ENCODE measurements around the gene CNOT3.
"Not testable (repeated sequence)": the region's sequence is repeated elsewhere in the genome, so short reads cannot be mapped to it uniquely, and the experiment has no call there.

Gene CNOT3

DNA sequence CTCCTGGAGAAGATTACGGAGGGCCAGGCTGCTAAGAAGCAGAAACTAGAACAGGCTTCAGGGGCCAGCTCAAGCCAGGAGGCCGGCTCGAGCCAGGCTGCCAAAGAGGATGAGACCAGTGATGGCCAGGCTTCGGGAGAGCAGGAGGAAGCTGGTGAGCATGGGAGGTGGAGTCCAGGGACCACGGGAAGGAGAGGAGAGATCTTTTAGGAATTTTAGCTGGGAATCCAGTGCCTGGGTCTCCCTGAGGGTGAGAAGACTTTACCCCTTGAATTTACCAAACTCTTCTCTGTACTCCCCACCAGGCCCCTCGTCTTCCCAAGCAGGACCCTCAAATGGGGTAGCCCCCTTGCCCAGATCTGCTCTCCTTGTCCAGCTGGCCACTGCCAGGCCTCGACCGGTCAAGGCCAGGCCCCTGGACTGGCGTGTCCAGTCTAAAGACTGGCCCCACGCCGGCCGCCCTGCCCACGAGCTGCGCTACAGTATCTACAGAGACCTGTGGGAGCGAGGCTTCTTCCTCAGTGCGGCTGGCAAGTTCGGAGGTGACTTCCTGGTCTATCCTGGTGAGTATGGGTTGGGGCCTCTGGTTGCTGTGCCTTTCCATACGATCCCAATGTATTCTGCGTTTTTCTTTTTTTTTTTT is 54.4 kb downstream of the CNOT3 start:
- DNase-seq (ENCODE audit: low spot score): no peak

DNA sequence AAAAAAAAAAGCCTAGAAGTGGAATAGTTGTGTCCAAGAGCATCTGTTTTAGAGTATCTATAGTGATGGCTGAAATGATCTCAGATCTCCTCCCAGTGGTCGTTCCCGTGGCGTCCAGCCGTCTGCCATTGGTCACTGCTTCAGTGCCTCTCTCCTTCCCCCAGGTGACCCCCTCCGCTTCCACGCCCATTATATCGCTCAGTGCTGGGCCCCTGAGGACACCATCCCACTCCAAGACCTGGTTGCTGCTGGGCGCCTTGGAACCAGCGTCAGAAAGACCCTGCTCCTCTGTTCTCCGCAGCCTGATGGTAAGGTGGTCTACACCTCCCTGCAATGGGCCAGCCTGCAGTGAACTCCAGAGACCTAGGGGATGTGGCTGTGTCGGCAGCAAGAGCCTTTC is 55.4 kb downstream of the CNOT3 start:
- DNase-seq (ENCODE audit: low spot score): no peak

DNA sequence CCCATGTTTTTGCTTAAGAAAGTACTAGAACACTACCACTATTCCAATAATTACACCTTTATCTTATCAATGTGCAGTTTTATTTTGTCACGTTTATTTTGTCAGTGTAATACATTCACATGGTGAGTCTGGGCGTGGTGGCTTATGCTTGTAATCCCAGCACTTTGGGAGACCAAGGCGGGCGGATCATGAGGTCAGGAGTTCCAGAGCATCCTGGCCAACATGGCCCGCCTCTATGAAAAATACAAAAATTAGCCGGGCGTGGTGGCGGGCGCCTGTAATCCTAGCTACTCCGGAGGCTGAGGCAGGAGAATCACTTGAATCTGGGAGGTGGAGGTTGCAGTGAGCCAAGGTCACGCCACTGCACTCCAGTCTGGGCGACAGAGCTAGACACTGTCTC is 56.9 kb downstream of the CNOT3 start:
- DNase-seq (ENCODE audit: low spot score): not testable (repeated sequence)

DNA sequence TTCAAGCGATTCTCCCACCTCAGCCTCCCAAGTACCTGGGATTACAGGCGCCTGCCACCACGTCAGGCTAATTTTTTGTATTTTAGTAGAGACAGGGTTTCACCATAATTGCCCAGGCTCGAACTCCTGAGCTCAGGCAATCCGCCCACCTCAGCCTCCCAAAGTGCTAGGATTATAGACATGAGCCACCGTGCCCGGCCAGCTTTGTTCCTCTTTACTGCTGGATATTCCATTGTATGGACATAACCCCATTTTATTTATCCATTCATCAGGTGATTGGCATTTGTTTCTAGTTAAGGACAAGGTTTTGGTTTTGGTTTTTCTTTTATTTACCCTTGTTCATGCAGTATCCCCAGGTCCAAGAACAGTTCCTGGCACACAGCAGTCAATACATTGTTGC is 59.0 kb downstream of the CNOT3 start:
- DNase-seq (ENCODE audit: low spot score): no peak

DNA sequence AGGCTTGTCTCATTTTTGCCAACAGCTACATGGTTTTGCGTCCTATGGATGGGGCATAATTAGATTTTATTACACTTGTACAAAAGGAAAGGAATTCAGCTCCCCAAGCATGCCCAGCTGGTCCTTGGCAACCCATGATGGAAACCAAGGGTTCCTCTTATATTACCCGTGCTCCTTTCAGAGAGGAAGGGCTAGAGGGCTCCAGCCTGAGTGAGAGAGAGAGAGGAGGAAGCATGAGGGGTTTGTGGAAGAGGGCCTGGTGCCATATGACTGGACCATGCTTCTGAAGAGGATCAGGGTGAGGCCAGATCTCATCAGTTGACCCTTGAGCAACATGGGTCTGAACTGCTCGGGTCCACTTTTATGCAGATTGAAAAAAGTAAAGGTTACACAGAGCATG is 59.6 kb downstream of the CNOT3 start:
- no peak for DNase-seq (ENCODE audit: low spot score)

DNA sequence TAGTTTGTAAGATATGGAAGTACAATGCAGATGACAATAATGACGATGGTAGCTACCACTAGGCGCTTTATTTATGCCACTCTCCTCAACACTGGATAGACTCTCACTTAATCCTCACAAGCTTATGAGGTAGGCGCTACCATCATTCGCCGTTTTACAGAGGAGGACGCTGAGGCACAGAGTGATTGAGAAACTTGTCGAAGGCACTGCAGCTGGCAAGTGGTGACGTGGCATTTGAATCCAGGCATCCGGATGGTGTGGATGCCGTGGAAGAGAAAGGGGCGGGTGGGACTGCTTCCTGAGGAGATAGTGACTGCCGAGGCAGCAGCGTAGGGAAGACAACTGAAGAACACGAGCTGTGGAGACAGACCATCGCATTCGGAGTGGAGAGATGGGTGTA is 61.8 kb downstream of the CNOT3 start:
- DNase-seq (ENCODE audit: low spot score): no peak

DNA sequence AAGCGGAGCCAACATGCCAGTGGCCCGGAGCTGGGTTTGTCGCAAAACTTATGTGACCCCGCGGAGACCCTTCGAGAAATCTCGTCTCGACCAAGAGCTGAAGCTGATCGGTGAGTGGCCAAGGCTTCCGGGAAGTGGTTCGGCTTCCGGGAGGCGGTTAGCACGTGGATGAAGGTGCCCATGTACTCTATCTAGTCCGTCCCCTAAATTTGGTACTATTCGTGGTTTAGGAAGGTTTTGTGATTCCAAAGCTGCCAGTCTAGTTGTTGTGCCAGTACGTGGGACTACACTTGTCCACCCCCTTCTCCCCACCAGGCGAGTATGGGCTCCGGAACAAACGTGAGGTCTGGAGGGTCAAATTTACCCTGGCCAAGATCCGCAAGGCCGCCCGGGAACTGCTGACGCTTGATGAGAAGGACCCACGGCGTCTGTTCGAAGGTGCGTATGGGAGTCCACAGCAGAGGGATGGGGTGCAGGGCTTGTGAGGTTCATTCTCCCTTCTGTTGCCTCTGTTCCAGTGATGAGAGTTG is 63.7 kb downstream of the CNOT3 start:
- no peak for DNase-seq (ENCODE audit: low spot score)

DNA sequence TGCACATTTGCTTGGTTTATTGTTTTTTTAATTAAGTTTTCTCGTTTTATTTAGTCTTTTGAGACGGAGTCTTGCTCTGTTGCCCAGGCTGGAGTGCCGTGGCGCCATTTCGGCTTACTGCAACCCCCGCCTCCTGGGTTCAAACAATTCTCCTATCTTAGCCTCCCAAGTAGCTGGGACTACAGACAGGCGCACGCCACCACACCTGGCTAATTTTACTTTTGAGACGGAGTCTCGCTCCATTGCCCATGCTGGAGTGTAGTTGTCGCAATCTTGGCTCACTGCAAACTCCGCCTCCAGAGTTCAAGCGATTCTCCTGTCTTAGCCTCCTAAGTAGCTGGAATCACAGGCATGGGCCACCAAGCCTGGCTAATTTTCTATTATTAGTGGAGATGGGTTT is 64.4 kb downstream of the CNOT3 start:
- no peak for DNase-seq (ENCODE audit: low spot score)

DNA sequence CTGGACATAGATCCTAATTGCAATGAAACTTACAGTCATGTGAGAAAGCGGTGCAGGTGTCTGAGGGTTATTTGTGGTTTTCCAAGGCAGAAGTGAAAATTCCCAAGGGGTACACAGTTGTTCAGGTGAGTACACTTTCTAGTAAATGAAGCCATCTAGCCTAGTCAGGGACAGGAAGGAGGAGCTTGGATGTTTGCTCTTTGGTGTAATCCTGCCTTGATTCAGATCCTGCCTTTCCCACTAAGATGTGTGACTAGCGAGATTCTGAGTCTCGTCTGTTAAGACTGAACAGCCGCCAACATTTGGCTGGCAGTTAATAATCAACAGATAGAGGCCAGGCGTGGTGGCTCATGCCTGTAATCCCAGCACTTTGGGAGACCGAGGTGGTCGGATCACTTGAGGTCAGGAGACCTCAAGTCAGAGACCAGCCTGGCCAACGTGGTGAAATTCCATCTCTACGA is 65.6 kb downstream of the CNOT3 start:
- DNase-seq (ENCODE audit: low spot score): no peak

DNA sequence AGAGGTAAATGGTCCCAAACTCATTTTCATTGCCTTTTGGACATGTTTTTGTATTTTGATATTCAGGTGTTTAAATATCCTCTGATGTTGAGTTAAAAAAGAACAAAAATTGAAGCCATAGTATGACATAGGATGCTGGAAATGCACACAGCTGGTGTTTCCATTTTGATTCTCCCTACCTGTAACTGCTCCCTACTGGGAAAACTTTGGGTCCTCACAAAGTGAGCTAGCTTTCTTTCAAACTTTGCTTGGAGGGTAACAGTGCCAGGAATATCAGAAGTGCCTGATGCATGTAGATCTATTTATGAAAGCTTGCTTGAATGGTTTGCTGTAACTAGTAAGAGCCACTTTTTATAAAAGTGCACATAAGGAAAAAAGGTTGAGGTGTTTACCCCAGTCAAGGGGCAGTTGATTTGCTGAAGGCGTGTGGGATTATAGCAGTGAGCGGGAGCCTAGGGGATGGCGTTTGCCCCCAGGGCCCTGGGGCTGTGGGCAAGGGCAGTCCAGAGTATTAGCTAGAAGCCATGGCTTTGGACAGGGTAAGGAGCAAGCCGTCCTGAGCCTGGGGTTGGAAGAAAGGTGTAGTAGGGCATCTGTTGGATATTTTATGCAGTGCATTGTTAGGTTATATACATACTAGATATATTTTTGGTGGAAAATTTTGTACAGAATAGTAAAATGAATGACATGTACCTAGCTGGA is 67.4 kb downstream of the CNOT3 start:
- no peak for DNase-seq (ENCODE audit: low spot score)
